Neural cell (in vitro differentiated cells): ENCODE data around the gene C4A. TPM values are rescaled to one million over a fixed set of nuclear protein-coding genes. Genes with fewer than 3 reads are reported as not detected.

ENCODE experiments used
- H2AFZ ChIP-seq: fragments of 200-600, 300-800 bp; sonication (generic), shearing (Covaris generic); 2 replicates; pipeline ENCODE4 v1.6.0; 2014; ENCODE audit warnings: low read depth, mild to moderate bottlenecking, antibody characterized with exemption, low read length, moderate library complexity
- H3F3A ChIP-seq: fragments of 200-600 bp; shearing (Covaris generic); 2 replicates; pipeline ENCODE4 v1.6.1; 2016; ENCODE audit warnings: mild to moderate bottlenecking, moderate library complexity, mixed read lengths, antibody characterized with exemption, low read length; ENCODE audit not compliant: insufficient read depth, poor library complexity, severe bottlenecking
- H3K27ac ChIP-seq: fragments of 200-600, 300-800 bp; sonication (generic), shearing (Covaris generic); 2 replicates; pipeline ENCODE4 v1.5.1; 2014; ENCODE audit warnings: mild to moderate bottlenecking, low read length, moderate library complexity
- H3K27me3 ChIP-seq: fragments of 300-800, 200-600 bp; sonication (generic), shearing (Covaris generic); 2 replicates; pipeline ENCODE4 v1.6.0; 2014; ENCODE audit warnings: mild to moderate bottlenecking, low read depth, low read length, moderate library complexity; ENCODE audit not compliant: insufficient read depth
- H3K36me3 ChIP-seq: fragments of 300-800, 200-600 bp; sonication (generic), shearing (Covaris generic); 2 replicates; pipeline ENCODE4 v1.5.1; 2014; ENCODE audit warnings: mild to moderate bottlenecking, antibody characterized with exemption, low read length, moderate library complexity; ENCODE audit not compliant: insufficient read depth
- H3K4me2 ChIP-seq: fragments of 300-800, 200-600 bp; sonication (generic), shearing (Covaris generic); 2 replicates; pipeline ENCODE4 v1.6.0; 2014; ENCODE audit warnings: mild to moderate bottlenecking, low read length
- H3K4me3 ChIP-seq: fragments of 300-800, 200-600 bp; sonication (generic), shearing (Covaris generic); 2 replicates; pipeline ENCODE4 v1.5.1; 2014; ENCODE audit warnings: mild to moderate bottlenecking, low read length, moderate library complexity
- H3K79me2 ChIP-seq: fragments of 200-600 bp; shearing (Covaris generic); replicated peaks from 2 replicates; pipeline ENCODE4 v1.6.0; 2014; ENCODE audit warnings: mild to moderate bottlenecking, low read length, moderate library complexity; ENCODE audit not compliant: insufficient read depth
- H3K9ac ChIP-seq: fragments of 300-800, 200-600 bp; sonication (generic), shearing (Covaris generic); 2 replicates; pipeline ENCODE4 v1.6.1; 2016; ENCODE audit warnings: mild to moderate bottlenecking, low read length, mixed read lengths
- H3K9me2 ChIP-seq: fragments of 200-600 bp; shearing (Covaris generic); 2 replicates; pipeline ENCODE4 v1.6.1; 2016; ENCODE audit warnings: mild to moderate bottlenecking, low read length, mixed read lengths; ENCODE audit not compliant: insufficient read depth
- H3K9me3 ChIP-seq: fragments of 200-600, 300-800 bp; sonication (generic), shearing (Covaris generic); 2 replicates; pipeline ENCODE4 v1.6.1; 2016; ENCODE audit warnings: mild to moderate bottlenecking, mixed run types, low read length, moderate library complexity, mixed read lengths
- H4K20me1 ChIP-seq: fragments of 200-600 bp; shearing (Covaris generic); 2 replicates; pipeline ENCODE4 v1.6.1; 2016; ENCODE audit warnings: mild to moderate bottlenecking, mixed run types; ENCODE audit not compliant: insufficient read depth
- CTCF ChIP-seq: fragments of 450-650 bp; IDR thresholded peaks from 2 replicates; pipeline ENCODE4 v1.5.1; 2014; ENCODE audit warnings: antibody characterized with exemption, mild to moderate bottlenecking, moderate library complexity; ENCODE audit not compliant: poor library complexity, severe bottlenecking
- EP300 ChIP-seq: fragments of 450-650 bp; conservative IDR thresholded peaks from 2 replicates; pipeline ENCODE4 v1.6.1; 2014; ENCODE audit warnings: antibody characterized with exemption, mild to moderate bottlenecking, moderate library complexity; ENCODE audit not compliant: poor library complexity, severe bottlenecking
- EZH2 ChIP-seq: fragments of 200-600, 300-800 bp; shearing (Covaris generic), sonication (generic); IDR thresholded peaks from 2 replicates; pipeline ENCODE4 v1.6.1; 2014; ENCODE audit warnings: antibody characterized with exemption, low read length, borderline replicate concordance, mild to moderate bottlenecking; ENCODE audit not compliant: insufficient read depth, poor library complexity, severe bottlenecking
- MXI1 ChIP-seq: fragments of 450-650 bp; conservative IDR thresholded peaks from 2 replicates; pipeline ENCODE4 v1.6.1; 2014; ENCODE audit warnings: antibody characterized with exemption, mild to moderate bottlenecking; ENCODE audit not compliant: poor library complexity, severe bottlenecking
- POLR2AphosphoS5 ChIP-seq: IDR thresholded peaks from 2 replicates; pipeline ENCODE4 v1.6.1; 2012
- RAD21 ChIP-seq: fragments of 450-650 bp; conservative IDR thresholded peaks from 2 replicates; pipeline ENCODE4 v1.6.1; 2014; ENCODE audit warnings: antibody characterized with exemption, mild to moderate bottlenecking, moderate library complexity
- REST ChIP-seq: IDR thresholded peaks from 2 replicates; pipeline ENCODE4 v1.6.1; 2012; ENCODE audit warnings: borderline replicate concordance
- SMC3 ChIP-seq: fragments of 450-650 bp; conservative IDR thresholded peaks from 2 replicates; pipeline ENCODE4 v1.6.1; 2014; ENCODE audit warnings: antibody characterized with exemption, mild to moderate bottlenecking, moderate library complexity; ENCODE audit not compliant: poor library complexity
- TAF1 ChIP-seq: IDR thresholded peaks from 2 replicates; pipeline ENCODE4 v1.6.1; 2012; ENCODE audit warnings: low read depth
- polyA plus RNA-seq: library from polyadenylated mRNA; depleted of rRNA; stranded (reverse); fragments of >200 nt; gene quantifications from 2 replicates; pipeline ENCODE4 v1.2.3, GENCODE V29; 2014

C4A gene
- polyA plus RNA-seq, 1 donor from 2014 or later: 4.4 TPM

- Histone ChIP-seq H3K9me3 (no peaks in the 10 kb centered on the region), H3K4me2 (no peak overlapping the region), H3K79me2 (peaks cover 24% of the 10 kb centered on the region), H2AFZ (no peak overlapping the region), H3K27ac (no peak overlapping the region), H3K4me3 (no peak overlapping the region), H3K9me2 (no peaks in the 10 kb centered on the region), H3K27me3 (no peaks in the 10 kb centered on the region), H3K9ac (no peak overlapping the region), H3F3A (no peaks in the 10 kb centered on the region), H4K20me1 (no peaks in the 10 kb centered on the region), H3K36me3 (no peaks in the 10 kb centered on the region)
- TF ChIP-seq SMC3 (no peak), TAF1 (no peak), MXI1 (no peak)
Observed at GRCh38 chr6:31956796-31957195, 25.1 kb upstream of the C4A start.

- Histone ChIP-seq H3K4me3 (peak overlapping the region; percentile 98), H3K27me3 (no peaks in the 10 kb centered on the region), H3K4me2 (peak overlapping the region; percentile 70), H3K9me2 (no peaks in the 10 kb centered on the region), H3F3A (no peaks in the 10 kb centered on the region), H4K20me1 (no peaks in the 10 kb centered on the region), H3K9me3 (no peaks in the 10 kb centered on the region), H3K36me3 (no peaks in the 10 kb centered on the region), H3K79me2 (peaks cover 24% of the 10 kb centered on the region), H2AFZ (peak overlapping the region; percentile 63), H3K9ac (peak overlapping the region; percentile 94), H3K27ac (peak overlapping the region; percentile 83)
- TF ChIP-seq TAF1: no peak
- TF ChIP-seq RAD21: no peak
- no peak for TF ChIP-seq CTCF
- no peak for TF ChIP-seq MXI1
- no peak for TF ChIP-seq SMC3
- no peak for TF ChIP-seq EP300
- no peak for TF ChIP-seq POLR2AphosphoS5
Observed at GRCh38 chr6:31958412-31958740, 23.5 kb upstream of the C4A start.

DNA sequence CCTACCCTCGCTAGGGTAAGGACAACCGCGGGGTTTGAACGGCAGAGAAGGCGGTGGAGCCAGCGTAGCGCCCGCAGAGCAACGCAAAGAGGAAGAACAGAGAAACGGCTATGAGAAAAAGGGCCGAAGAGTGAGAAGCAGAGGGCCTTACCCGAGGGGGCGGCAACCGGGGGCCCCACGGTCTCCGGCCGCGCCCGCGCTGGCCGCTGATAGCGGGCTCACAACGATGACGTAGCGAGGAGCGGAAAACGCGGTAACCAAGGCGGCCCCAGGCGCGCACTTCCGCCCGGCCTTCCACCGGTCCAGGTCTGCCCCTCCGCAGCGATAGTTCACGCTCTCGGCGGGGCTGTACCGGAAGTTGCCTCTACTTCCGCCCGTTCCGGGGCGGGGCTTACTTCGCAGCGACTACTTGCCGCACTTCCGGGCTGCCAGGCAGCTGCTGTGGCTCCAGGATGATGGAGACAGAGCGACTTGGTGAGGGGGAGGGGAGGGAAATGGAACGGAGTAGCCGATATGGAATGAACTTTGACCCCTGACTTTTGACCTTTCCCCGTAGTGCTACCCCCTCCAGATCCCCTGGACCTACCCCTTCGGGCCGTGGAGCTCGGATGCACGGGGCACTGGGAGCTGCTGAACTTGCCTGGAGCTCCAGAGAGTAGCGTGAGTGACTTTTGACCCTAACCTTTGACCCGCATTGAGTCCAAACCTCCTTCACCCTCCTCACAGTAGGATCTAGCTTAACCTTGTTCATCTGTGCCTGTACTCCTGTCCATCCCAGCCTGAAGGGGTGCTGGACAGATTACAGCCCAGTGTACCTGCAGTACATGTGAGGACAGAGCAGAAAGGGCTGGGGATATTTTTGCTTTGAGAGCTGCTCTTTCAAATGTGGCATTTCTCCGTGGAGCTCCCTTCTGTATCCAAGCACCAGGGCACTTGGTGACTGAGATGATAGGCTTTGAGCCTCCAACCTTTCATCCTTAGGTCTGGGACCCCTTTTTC lies 22.8 kb upstream of the C4A start, which contains the start of the genes NELFE and SKIC2:
TSS of gene NELFE (minus strand) at position 231 of the 999 bp plus-strand sequence. CDS start 525 bp downstream, outside the sequence.
TSS of gene SKIC2 (plus strand) at position 435 of the 999 bp plus-strand sequence. CDS start at position 453, 18 bp downstream.
- H3K36me3 ChIP-seq: no peaks in the 10 kb centered on the region
- H3K4me3 ChIP-seq: peak within 1 kb of the TSS; percentile 98
- H3K9ac ChIP-seq: peak within 1 kb of the TSS; percentile 94
- no peaks in the 10 kb centered on the region for H3K27me3 ChIP-seq
- no peaks in the 10 kb centered on the region for H4K20me1 ChIP-seq
- H3K79me2 ChIP-seq: peaks cover 24% of the 10 kb centered on the region
- H3K9me2 ChIP-seq: no peaks in the 10 kb centered on the region
- H3F3A ChIP-seq: no peaks in the 10 kb centered on the region
- TF ChIP-seq CTCF: no peak
- TF ChIP-seq TAF1: peak; percentile 67
- TF ChIP-seq SMC3: peak; percentile 56
- no peak for TF ChIP-seq RAD21
- TF ChIP-seq MXI1: peak; percentile 88
- peak; percentile 66 for TF ChIP-seq EP300
- peak; percentile 91 for TF ChIP-seq POLR2AphosphoS5
- no peak for TF ChIP-seq REST
- TF ChIP-seq EZH2: no peak
- H3K9me3 ChIP-seq: no peaks in the 10 kb centered on the region
- peak within 1 kb of the TSS; percentile 83 for H3K27ac ChIP-seq
- peak within 1 kb of the TSS; percentile 70 for H2AFZ ChIP-seq
- peak within 1 kb of the TSS; percentile 89 for H3K4me2 ChIP-seq
